HEK293 (cell line): Measurements from ENCODE around the gene KIF1A.

ENCODE experiments used
- CTCF ChIP-seq: fragments of 450-650 bp; formaldehyde crosslinking; IDR thresholded peaks from 2 replicates; pipeline ENCODE4 v1.5.1; 2016; ENCODE audit warnings: missing biosample characterization, missing genetic modification characterization
- ELK4 ChIP-seq: IDR thresholded peaks from 2 replicates; pipeline ENCODE4 v1.6.1; 2011; ENCODE audit warnings: mild to moderate bottlenecking, low read depth, low read length, borderline replicate concordance
- MEIS1 ChIP-seq: sonication (generic); formaldehyde crosslinking; IDR thresholded peaks from 2 replicates; pipeline ENCODE4 v1.8.1; 2022; ENCODE audit warnings: missing genetic modification reagents, mild to moderate bottlenecking, borderline replicate concordance
- PBX3 ChIP-seq: sonication (generic); formaldehyde crosslinking; IDR thresholded peaks from 2 replicates; pipeline ENCODE4 v1.8.1; 2022; ENCODE audit warnings: mild to moderate bottlenecking, moderate library complexity, missing genetic modification reagents
- TRIM28 ChIP-seq: IDR thresholded peaks from 2 replicates; pipeline ENCODE4 v1.6.1; 2011; ENCODE audit warnings: low read length, control low read depth, borderline replicate concordance
- YY1 ChIP-seq: fragments of 450-650 bp; formaldehyde crosslinking; IDR thresholded peaks from 2 replicates; pipeline ENCODE4 v1.5.1; 2018; ENCODE audit warnings: missing biosample characterization, missing genetic modification characterization
- ZBTB20 ChIP-seq: fragments of 450-650 bp; formaldehyde crosslinking; IDR thresholded peaks from 2 replicates; pipeline ENCODE4 v1.5.1; 2016; ENCODE audit warnings: missing biosample characterization, missing genetic modification characterization
- ZBTB7A ChIP-seq: fragments of 450-650 bp; formaldehyde crosslinking; IDR thresholded peaks from 2 replicates; pipeline ENCODE4 v1.5.1; 2016; ENCODE audit warnings: low read depth, missing biosample characterization, missing genetic modification characterization
- ZNF544 ChIP-seq: fragments of 450-650 bp; formaldehyde crosslinking; IDR thresholded peaks from 2 replicates; pipeline ENCODE4 v1.5.0; 2017; ENCODE audit warnings: missing biosample characterization, missing genetic modification characterization
- ZNF600 ChIP-seq: fragments of 450-650 bp; formaldehyde crosslinking; IDR thresholded peaks from 2 replicates; pipeline ENCODE4 v1.5.1; 2016; ENCODE audit warnings: missing biosample characterization, missing genetic modification characterization
- ZNF621 ChIP-seq: fragments of 450-650 bp; formaldehyde crosslinking; IDR thresholded peaks from 2 replicates; pipeline ENCODE4 v1.5.1; 2017; ENCODE audit warnings: missing biosample characterization, missing genetic modification characterization
- ZNF624 ChIP-seq: fragments of 450-650 bp; formaldehyde crosslinking; IDR thresholded peaks from 2 replicates; pipeline ENCODE4 v1.5.1; 2017; ENCODE audit warnings: missing biosample characterization, missing genetic modification characterization

DNA sequence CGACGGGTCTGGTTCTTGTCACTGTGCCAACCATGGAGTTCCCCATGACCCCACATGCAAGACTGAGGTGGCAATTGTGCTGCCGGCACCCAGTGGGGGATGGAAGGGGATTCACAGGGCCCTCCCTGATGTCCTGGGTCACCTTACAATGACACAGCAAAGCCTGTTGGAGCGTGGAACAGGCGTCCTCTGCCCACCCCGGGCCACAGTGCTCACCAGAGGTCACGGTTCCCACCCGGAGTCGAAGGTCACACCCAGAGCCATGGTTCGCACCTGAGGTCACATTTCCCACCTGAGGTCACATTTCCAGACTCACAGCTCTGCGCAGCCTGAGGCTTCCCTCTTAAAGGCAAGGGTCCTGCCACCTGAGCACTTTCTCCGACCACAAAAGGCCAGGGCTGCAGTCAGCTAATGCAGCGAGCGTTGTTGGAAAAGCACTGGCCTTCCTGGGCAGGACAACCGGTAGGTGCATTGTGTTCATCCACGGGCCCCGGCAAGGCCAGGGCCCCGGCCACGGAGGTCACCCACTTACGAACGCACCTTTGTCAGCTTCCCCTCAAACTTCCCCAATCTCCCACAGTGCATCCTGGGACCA lies 24.0 kb downstream of the KIF1A start:
- TF ChIP-seq ELK4 (no peak), YY1 (tag by site-specific recombination) (no peak), ZNF544 (no peak), CTCF (no peak), ZNF621 (no peak), MEIS1 (CRISPR knock-in tag) (no peak), TRIM28 (no peak), PBX3 (no peak), ZBTB20 (tag by site-specific recombination) (no peak), ZBTB7A (no peak), ZNF600 (tag by site-specific recombination) (no peak), ZNF624 (tag by site-specific recombination) (no peak)
